GM18907 (cell line): ENCODE measurements around the gene RAD9B.

Experiments
- ATAC-seq: cut with Tn5 transposase; IDR thresholded peaks from one replicate; pipeline ENCODE4 v1.9.1; 2021; ENCODE audit warnings: mild to moderate bottlenecking, moderate library complexity; ENCODE audit not compliant: unreplicated experiment

Gene RAD9B

GRCh38 chr12:110550981-110551380, 48.9 kb downstream of the RAD9B start:
- ATAC-seq, result no peak
